Thoracic aorta endothelial cell (primary cell): Measurements from ENCODE around the gene PRAMEF12. TPM values are rescaled to one million over a fixed set of nuclear protein-coding genes. Genes with fewer than 3 reads are reported as not detected.

Experiments
- total RNA-seq: library from RNA; depleted of rRNA; stranded (reverse); fragments of >200 nt; gene quantifications from 2 replicates; pipeline ENCODE4 v1.2.3, GENCODE V29; 2012

Gene PRAMEF12
- not detected in 2 replicates for total RNA-seq

DNA sequence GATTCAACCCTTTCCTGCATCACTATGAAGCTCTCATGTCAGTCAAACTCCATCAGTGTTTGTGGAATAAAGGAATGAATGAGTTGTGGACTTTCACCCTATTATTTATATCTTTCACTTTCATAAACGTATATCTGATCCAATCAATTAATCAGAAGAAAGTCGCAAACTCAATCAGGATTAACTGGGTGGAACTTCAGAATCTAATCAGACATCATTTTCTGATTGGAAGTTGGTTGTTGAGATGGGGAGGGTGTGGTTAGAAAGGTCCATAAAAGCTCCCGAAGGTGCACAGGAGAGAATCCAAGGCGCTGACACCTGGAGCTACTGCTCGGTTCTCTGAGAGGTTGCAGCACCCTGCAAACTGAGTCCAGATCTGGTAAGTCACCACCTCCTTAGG, at the start of gene PRAMEF12:
TSS of gene PRAMEF12 (plus strand) at position 301 of the 400 bp plus-strand sequence. CDS start 1,130 bp downstream, outside the sequence.

GRCh38 chr1:12745992-12746323, 27.6 kb upstream of the PRAMEF12 start, which contains the start of gene CFAP107:
TSS of gene CFAP107 (plus strand) at chr1:12746200. CDS start at chr1:12746431, 231 bp downstream.

GRCh38 chr1:12791097-12791496, 17.6 kb downstream of the PRAMEF12 start, which contains the start of gene PRAMEF1:
TSS of gene PRAMEF1 (plus strand) at chr1:12791397. CDS start at chr1:12793228, 1,831 bp downstream.

Other genes with a start within 250 kb of the PRAMEF12 start
- 24.5 and 26.3 TPM in 2 replicates for gene DHRS3, start 155.5 kb upstream of the PRAMEF12 start, total RNA-seq
- gene AADACL4, start 129.7 kb upstream of the PRAMEF12 start, total RNA-seq, result not detected in 2 replicates
- gene AADACL3, start 57.6 kb upstream of the PRAMEF12 start, total RNA-seq, result not detected in 2 replicates
- gene CFAP107, start 27.5 kb upstream of the PRAMEF12 start, total RNA-seq, result not detected in 2 replicates
- gene PRAMEF1, start 17.7 kb downstream of the PRAMEF12 start, total RNA-seq, result not detected in 2 replicates
- gene PRAMEF11, start 57.7 kb downstream of the PRAMEF12 start, total RNA-seq, result not detected in 2 replicates
- gene HNRNPCL1, start 75.0 kb downstream of the PRAMEF12 start, total RNA-seq, result not detected in 2 replicates
- gene PRAMEF2, start 83.3 kb downstream of the PRAMEF12 start, total RNA-seq, result not detected in 2 replicates
- not detected in 2 replicates for gene PRAMEF4, start 112.5 kb downstream of the PRAMEF12 start, total RNA-seq
- gene PRAMEF10, start 124.5 kb downstream of the PRAMEF12 start, total RNA-seq, result not detected in 2 replicates
- not detected in 2 replicates for gene PRAMEF7, start 142.9 kb downstream of the PRAMEF12 start, total RNA-seq
- not detected in 2 replicates for gene PRAMEF6, start 173.8 kb downstream of the PRAMEF12 start, total RNA-seq